Mesenchymal stem cell (in vitro differentiated cells and primary cell): ENCODE data around the gene MFAP3.

Experiments
- DNase-seq: peaks from one replicate; pipeline ENCODE4 v3.0.0-alpha.2; 2013
- H2AFZ ChIP-seq: one replicate; pipeline ENCODE4 v1.6.1; 2013; ENCODE audit warnings: low read depth, mild to moderate bottlenecking, control low read depth, inconsistent platforms, low read length, moderate library complexity
- H2AK5ac ChIP-seq: 2 replicates; pipeline ENCODE4 v1.6.1; 2013; ENCODE audit warnings: low read length, moderate library complexity, mild to moderate bottlenecking, inconsistent platforms; ENCODE audit not compliant: severe bottlenecking
- H2BK120ac ChIP-seq: one replicate; pipeline ENCODE4 v1.6.1; 2013; ENCODE audit warnings: low read depth, mild to moderate bottlenecking, inconsistent platforms, low read length, moderate library complexity
- H2BK12ac ChIP-seq, 2 experiments: one replicate each; pipeline ENCODE4 v1.6.1; 2013; ENCODE audit warnings: inconsistent platforms in 2 of 2, low read length in 2 of 2, mild to moderate bottlenecking in 2 of 2, moderate library complexity in 2 of 2, control low read depth in 1 of 2
- H2BK15ac ChIP-seq: one replicate; pipeline ENCODE4 v1.6.1; 2013; ENCODE audit warnings: mild to moderate bottlenecking, low read depth, inconsistent platforms; ENCODE audit not compliant: poor library complexity, severe bottlenecking
- H2BK5ac ChIP-seq: 2 replicates; pipeline ENCODE4 v1.6.1; 2013; ENCODE audit warnings: low read depth, mild to moderate bottlenecking, low read length, control low read depth, inconsistent platforms; ENCODE audit not compliant: poor library complexity, severe bottlenecking
- H3K14ac ChIP-seq, 2 experiments: one replicate each; pipeline ENCODE4 v1.6.1; 2013; ENCODE audit warnings: inconsistent platforms in 2 of 2, low read length in 2 of 2, control low read depth in 1 of 2, mild to moderate bottlenecking in 1 of 2, moderate library complexity in 1 of 2
- H3K18ac ChIP-seq, 2 experiments: one replicate each; pipeline ENCODE4 v1.6.1; 2013; ENCODE audit warnings: inconsistent platforms in 2 of 2, low read length in 2 of 2, control low read depth in 1 of 2, low read depth in 1 of 2, mild to moderate bottlenecking in 1 of 2
- H3K23ac ChIP-seq, 2 experiments: one replicate each; pipeline ENCODE4 v1.6.1; 2013; ENCODE audit warnings: inconsistent platforms in 2 of 2, low read length in 2 of 2, mild to moderate bottlenecking in 2 of 2, moderate library complexity in 2 of 2, control low read depth in 1 of 2
- H3K27ac ChIP-seq: 2 replicates; pipeline ENCODE4 v1.5.1; 2013; ENCODE audit warnings: mild to moderate bottlenecking, moderate library complexity, low read length, control low read depth, inconsistent platforms; ENCODE audit not compliant: poor library complexity, severe bottlenecking
- H3K27me3 ChIP-seq, 2 experiments: 2 replicates each; pipeline versions ENCODE4 v1.6.1 to v1.7.0; 2013; ENCODE audit warnings: low read length in 2 of 2, mild to moderate bottlenecking in 2 of 2, moderate library complexity in 2 of 2, control low read depth in 1 of 2, inconsistent platforms in 1 of 2; ENCODE audit not compliant: control insufficient read depth in 1 of 2, insufficient read depth in 1 of 2
- H3K36me3 ChIP-seq, 2 experiments: 2 replicates each; pipeline versions ENCODE4 v1.6.1 to v1.7.0; 2013; ENCODE audit warnings: low read length in 2 of 2, control low read depth in 1 of 2, inconsistent platforms in 1 of 2, low read depth in 1 of 2, mild to moderate bottlenecking in 1 of 2; ENCODE audit not compliant: insufficient read depth in 2 of 2, control insufficient read depth in 1 of 2
- H3K4ac ChIP-seq, 2 experiments: one replicate each; pipeline ENCODE4 v1.6.1; 2013; ENCODE audit warnings: inconsistent platforms in 2 of 2, low read length in 2 of 2, mild to moderate bottlenecking in 2 of 2, moderate library complexity in 2 of 2, control low read depth in 1 of 2, low read depth in 1 of 2
- H3K4me1 ChIP-seq: 2 replicates; pipeline ENCODE4 v1.6.1; 2013; ENCODE audit warnings: low read depth, low read length, control low read depth; ENCODE audit not compliant: control insufficient read depth, insufficient read depth
- H3K4me2 ChIP-seq: 2 replicates; pipeline ENCODE4 v1.6.1; 2013; ENCODE audit warnings: low read length, mild to moderate bottlenecking, inconsistent platforms; ENCODE audit not compliant: poor library complexity, severe bottlenecking
- H3K4me3 ChIP-seq, 2 experiments: 2 replicates each; pipeline versions ENCODE4 v1.5.1 to v1.7.0; 2013; ENCODE audit warnings: low read length in 2 of 2, mild to moderate bottlenecking in 2 of 2, control low read depth in 1 of 2, low read depth in 1 of 2; ENCODE audit not compliant: insufficient read depth in 1 of 2
- H3K79me1 ChIP-seq: replicated peaks from 2 replicates; pipeline ENCODE4 v1.6.1; 2013; ENCODE audit warnings: mild to moderate bottlenecking, control low read depth, low read length, inconsistent platforms; ENCODE audit not compliant: poor library complexity, severe bottlenecking
- H3K9ac ChIP-seq: 2 replicates; pipeline ENCODE4 v1.7.0; 2013; ENCODE audit warnings: mild to moderate bottlenecking, low read length, moderate library complexity
- H3K9me3 ChIP-seq: 2 replicates; pipeline ENCODE4 v1.7.0; 2013; ENCODE audit warnings: mild to moderate bottlenecking, low read length; ENCODE audit not compliant: control insufficient read depth
- H4K8ac ChIP-seq: one replicate; pipeline ENCODE4 v1.6.1; 2013; ENCODE audit warnings: inconsistent platforms, mild to moderate bottlenecking, low read length, moderate library complexity
- H4K91ac ChIP-seq: one replicate; pipeline ENCODE4 v1.6.1; 2013; ENCODE audit warnings: mild to moderate bottlenecking, low read length, inconsistent platforms
- WGBS: methylation state at CpG from one replicate; pipeline ENCODE4 v1.1.7; 2013; ENCODE audit warnings: mixed read lengths; 5-methylcytosine and 5-hydroxymethylcytosine counted together

MFAP3 gene

GRCh38 chr5:154025951-154026350 lies 12.8 kb upstream of the MFAP3 start:
- Histone ChIP-seq H3K9ac (no peak overlapping the region), H3K4me3 (no peak overlapping the region), H2AFZ (no peak overlapping the region), H3K27me3 (no peaks in the 10 kb centered on the region), H3K36me3 (peaks cover 3 to 41% of the 10 kb centered on the region in 2 experiments), H3K14ac (no peak overlapping the region), H3K27ac (no peak overlapping the region), H2BK15ac (no peak overlapping the region), H2BK12ac (no peak overlapping the region), H2BK120ac (no peak overlapping the region), H3K4me2 (no peak overlapping the region), H3K18ac (no peak overlapping the region), H2AK5ac (no peak overlapping the region), H4K91ac (no peak overlapping the region), H3K9me3 (no peaks in the 10 kb centered on the region), H3K79me1 (peaks cover 5% of the 10 kb centered on the region), H2BK5ac (no peak overlapping the region), H4K8ac (no peak overlapping the region), H3K23ac (no peak overlapping the region), H3K4ac (no peak overlapping the region), H3K4me1 (no peaks in the 10 kb centered on the region)
- DNase-seq, result no peak

- H2AFZ ChIP-seq, result no peak overlapping the region
- no peak overlapping the region for H2AK5ac ChIP-seq
- H3K4ac ChIP-seq, result no peak overlapping the region
- peaks cover 16% of the 10 kb centered on the region for H3K79me1 ChIP-seq
- no peaks in the 10 kb centered on the region for H3K27me3 ChIP-seq
- H4K8ac ChIP-seq, result no peak overlapping the region
- no peak overlapping the region for H3K4me2 ChIP-seq
- H3K14ac ChIP-seq, result no peak overlapping the region
- H3K9me3 ChIP-seq, result no peaks in the 10 kb centered on the region
- H2BK120ac ChIP-seq, result no peak overlapping the region
- H3K18ac ChIP-seq, result no peak overlapping the region
- no peak overlapping the region for H4K91ac ChIP-seq
- H2BK5ac ChIP-seq, result no peak overlapping the region
- no peak for DNase-seq
- no peak overlapping the region for H3K27ac ChIP-seq
- no peak overlapping the region for H3K4me3 ChIP-seq
- 78% methylated on average over 2 of the region's 2 CpGs for WGBS
- H2BK12ac ChIP-seq, result no peak overlapping the region
- no peaks in the 10 kb centered on the region for H3K4me1 ChIP-seq
- H3K36me3 ChIP-seq, result peaks cover 3 to 40% of the 10 kb centered on the region in 2 experiments
- H2BK15ac ChIP-seq, result no peak overlapping the region
- no peak overlapping the region for H3K23ac ChIP-seq
- no peak overlapping the region for H3K9ac ChIP-seq
Measured at GRCh38 chr5:154031937-154032489, 6.8 kb upstream of the MFAP3 start.

- Histone ChIP-seq H3K14ac (no peak overlapping the region), H4K8ac (no peak overlapping the region), H2BK15ac (no peak overlapping the region), H3K4me3 (no peak overlapping the region), H3K4me1 (no peaks in the 10 kb centered on the region), H3K36me3 (peaks cover 0 to 19% of the 10 kb centered on the region in 2 experiments), H3K4me2 (no peak overlapping the region), H2BK5ac (no peak overlapping the region), H3K27me3 (no peaks in the 10 kb centered on the region), H2BK120ac (no peak overlapping the region), H2AFZ (no peak overlapping the region), H3K9me3 (no peaks in the 10 kb centered on the region), H3K9ac (no peak overlapping the region), H4K91ac (no peak overlapping the region), H2BK12ac (no peak overlapping the region), H3K79me1 (peaks cover 27% of the 10 kb centered on the region), H3K4ac (no peak overlapping the region), H2AK5ac (no peak overlapping the region), H3K23ac (no peak overlapping the region), H3K27ac (no peak overlapping the region), H3K18ac (no peak overlapping the region)
- no peak for DNase-seq
- 93% methylated on average over 3 of the region's 3 CpGs for WGBS
Measured at GRCh38 chr5:154034944-154035343, 3.8 kb upstream of the MFAP3 start.

GRCh38 chr5:154038261-154038706 lies 483 bp upstream of the MFAP3 start:
- peak overlapping the region; percentile 91 for H2AFZ ChIP-seq
- H3K4me3 ChIP-seq, result peak overlapping the region; percentile 82 to 94
- peak overlapping the region; percentile 44 for H3K27ac ChIP-seq
- peak overlapping the region; percentile 71 to 79 for H3K4ac ChIP-seq
- H2BK15ac ChIP-seq, result no peak overlapping the region
- no peak for DNase-seq
- H2BK12ac ChIP-seq, result no peak overlapping the region
- peak overlapping the region in 1 of 2 experiments; percentile 90 for H3K14ac ChIP-seq
- H3K4me1 ChIP-seq, result no peaks in the 10 kb centered on the region
- peak overlapping the region; percentile 83 to 92 for H3K18ac ChIP-seq
- H3K9me3 ChIP-seq, result no peaks in the 10 kb centered on the region
- 4% methylated on average over 17 of the region's 22 CpGs for WGBS
- no peak overlapping the region for H4K91ac ChIP-seq
- peaks cover 31% of the 10 kb centered on the region for H3K79me1 ChIP-seq
- H2BK120ac ChIP-seq, result peak overlapping the region; percentile 54
- H2AK5ac ChIP-seq, result no peak overlapping the region
- H3K4me2 ChIP-seq, result peak overlapping the region; percentile 62
- H3K36me3 ChIP-seq, result peaks cover 0 to 4% of the 10 kb centered on the region in 2 experiments
- no peak overlapping the region for H2BK5ac ChIP-seq
- H3K23ac ChIP-seq, result no peak overlapping the region
- no peaks in the 10 kb centered on the region for H3K27me3 ChIP-seq
- H4K8ac ChIP-seq, result peak overlapping the region; percentile 98
- H3K9ac ChIP-seq, result peak overlapping the region; percentile 96
